NCI-H748 (cell line): ENCODE measurements around the gene NTN4.
A peak's percentile ranks its signal among the peaks of the same experiment; 100 is the strongest.
"Not testable (repeated sequence)": the region's sequence is repeated elsewhere in the genome, so short reads cannot be mapped to it uniquely, and the experiment has no call there.

ENCODE experiments used
- DNase-seq: peaks from one replicate; lab custom pipeline; 2025; ENCODE audit not compliant: unreplicated experiment; lab: John Stamatoyannopoulos, UW

Gene NTN4

GRCh38 chr12:95715177-95715576 lies 75.4 kb downstream of the NTN4 start:
- DNase-seq, result no peak

GRCh38 chr12:95712269-95712668 lies 78.3 kb downstream of the NTN4 start:
- no peak for DNase-seq

- DNase-seq, result no peak
Observed at GRCh38 chr12:95710386-95710785, 80.2 kb downstream of the NTN4 start.

DNA sequence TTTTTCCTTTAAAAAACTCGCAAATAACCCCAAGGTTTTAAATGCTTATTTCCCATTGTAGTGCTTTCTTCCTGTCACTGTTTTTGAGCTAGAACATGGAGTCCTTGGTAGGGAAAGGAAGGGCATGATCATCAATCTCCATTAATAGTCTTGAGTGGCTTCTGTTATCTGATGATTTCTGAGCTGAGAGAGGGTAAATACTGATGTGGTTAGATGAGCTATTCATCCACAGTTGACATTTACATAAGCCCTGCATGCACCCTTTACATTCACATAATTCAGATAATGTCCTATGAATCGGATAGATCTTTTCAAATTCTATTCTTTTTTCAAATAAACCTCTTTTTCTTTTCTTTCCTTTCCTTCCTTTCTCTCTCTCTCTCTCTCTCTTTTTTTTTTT lies 81.4 kb downstream of the NTN4 start:
- DNase-seq, result no peak

DNA sequence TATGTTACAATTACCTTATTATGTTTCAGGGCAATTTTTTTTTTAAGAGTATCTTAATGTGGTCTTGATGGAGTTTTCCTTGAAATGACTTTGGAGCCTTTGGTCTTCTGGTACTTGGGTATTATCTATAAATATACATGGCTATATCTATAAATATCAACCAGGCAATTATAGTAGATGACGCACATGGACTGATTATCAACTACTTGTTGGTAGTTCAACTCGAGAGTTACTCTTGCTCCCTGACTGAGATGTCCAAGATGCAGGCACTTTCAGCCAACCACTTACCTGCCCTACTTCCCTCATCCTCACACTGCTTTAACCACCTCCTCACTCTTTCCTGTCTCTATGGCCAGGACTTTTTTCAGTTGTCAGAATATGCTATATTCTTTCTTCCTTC lies 85.4 kb downstream of the NTN4 start:
- no peak for DNase-seq

DNA sequence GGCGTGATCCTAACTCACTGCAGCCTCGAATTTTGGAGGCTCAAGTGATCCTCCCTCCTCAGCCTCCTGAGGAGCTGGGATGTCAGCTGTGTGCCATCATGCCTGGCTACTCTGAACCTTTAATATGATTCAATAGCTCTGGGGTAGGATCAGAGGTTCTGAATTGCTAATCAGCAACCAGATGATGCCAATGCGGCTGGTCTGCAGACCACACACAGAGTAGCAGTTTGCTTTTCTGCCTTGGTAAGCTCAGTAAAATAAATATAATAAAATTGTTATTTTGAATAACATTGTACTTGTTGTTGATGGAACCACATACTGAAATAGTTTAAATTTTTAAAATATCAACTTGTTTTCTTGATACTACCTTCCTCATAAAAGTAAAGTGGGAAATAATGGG lies 86.6 kb downstream of the NTN4 start:
- no peak for DNase-seq

- no peak for DNase-seq
Observed at GRCh38 chr12:95701722-95702418, 88.7 kb downstream of the NTN4 start.

GRCh38 chr12:95701275-95701674 lies 89.3 kb downstream of the NTN4 start:
- no peak for DNase-seq

- no peak for DNase-seq
Observed at GRCh38 chr12:95700316-95700785, 90.2 kb downstream of the NTN4 start.

- no peak for DNase-seq
Observed at GRCh38 chr12:95699579-95699978, 91.0 kb downstream of the NTN4 start.

DNA sequence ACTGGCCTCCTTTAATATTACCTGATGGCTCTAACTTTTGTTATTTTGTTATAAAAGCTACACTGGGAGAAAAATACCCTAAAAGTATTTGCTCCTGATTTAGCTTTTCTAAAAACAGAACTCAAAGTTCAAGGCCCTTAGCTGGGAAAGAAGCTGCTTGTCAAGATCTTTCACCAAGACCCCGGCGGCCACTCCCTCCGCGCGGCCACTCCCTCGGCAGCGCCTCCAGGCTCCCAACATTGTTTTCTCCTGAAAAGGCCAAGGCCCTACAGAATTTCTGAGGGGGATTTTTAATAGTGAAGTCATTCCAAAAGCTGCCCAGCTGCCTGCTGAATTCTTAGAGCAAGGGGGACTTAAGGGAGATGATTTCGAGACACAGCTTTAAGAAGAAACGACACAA lies 96.4 kb downstream of the NTN4 start:
- DNase-seq, result peak; percentile 26

DNA sequence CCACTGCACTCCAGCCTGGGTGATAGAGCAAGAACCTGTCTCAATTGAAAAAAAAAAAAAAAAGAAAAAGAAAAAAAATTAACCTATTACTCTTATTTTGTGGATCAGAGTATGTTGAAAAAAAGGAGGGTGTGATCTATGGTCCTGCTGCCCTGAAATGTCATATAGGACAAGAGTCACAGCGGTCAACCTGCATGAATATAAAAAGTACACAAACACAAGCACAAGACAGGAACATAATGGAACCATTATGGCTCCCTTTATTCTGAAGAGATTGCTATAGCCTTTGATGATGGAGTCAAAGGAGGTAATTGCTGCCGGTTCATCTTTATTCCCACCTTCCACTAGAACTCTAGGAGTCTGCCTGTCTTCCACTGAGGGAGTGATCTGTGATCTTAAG lies 96.9 kb downstream of the NTN4 start:
- peak; percentile 75 for DNase-seq

DNA sequence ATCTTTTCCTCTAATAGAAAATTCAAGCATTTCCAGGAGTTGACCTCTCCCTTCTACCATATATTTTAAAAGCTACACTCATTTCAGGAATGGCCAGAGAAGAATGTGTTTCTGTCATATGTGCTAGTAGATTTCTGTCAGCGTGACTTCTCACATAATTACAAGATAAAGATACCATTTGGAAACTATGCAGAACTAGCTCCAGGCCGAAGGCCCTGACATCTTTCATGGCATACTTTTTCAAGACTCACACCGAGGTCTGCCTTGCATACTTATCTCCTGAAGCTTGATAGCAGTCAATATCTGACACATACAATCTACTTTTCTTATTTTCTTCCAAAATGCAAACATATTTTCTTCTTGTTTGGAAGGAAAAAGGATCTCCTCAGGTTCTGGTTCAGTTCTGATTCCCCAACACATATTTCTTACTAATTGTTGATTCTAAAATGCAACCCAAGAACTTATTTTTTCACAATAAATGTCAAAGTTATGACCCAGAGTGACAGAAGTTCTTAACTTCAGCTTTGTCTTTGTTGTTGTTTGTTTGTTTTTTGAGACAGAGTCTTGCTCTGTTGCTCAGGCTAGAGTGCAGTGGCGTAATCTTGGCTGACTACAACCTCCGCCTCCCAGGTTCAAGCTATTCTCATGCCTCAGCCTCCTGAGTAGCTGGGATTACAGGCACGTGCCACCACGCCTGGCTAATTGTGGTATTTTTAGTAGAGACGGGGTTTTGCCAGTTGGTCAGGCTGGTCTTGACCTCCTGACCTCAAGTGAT lies 99.5 kb downstream of the NTN4 start:
- DNase-seq, result no peak

DNA sequence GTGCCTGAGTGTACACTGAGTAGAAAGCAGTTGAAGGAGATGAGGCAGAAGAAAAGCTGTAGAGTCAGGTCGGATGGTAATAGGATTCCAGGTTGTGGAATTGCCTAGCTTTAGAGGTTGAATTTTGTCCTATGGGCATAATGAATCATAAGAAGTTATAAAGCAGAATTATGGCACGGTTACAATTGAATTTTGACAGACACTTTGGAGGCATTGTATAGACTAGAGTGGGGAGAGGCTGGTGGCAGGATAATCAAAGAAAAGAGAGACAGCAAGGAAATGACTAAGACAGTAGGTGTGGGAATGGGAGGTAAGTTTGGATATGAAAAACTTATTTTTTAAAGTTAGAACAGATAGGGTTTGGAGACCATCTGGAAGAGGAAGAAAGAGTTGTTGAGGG lies 102.6 kb downstream of the NTN4 start:
- DNase-seq, result no peak

DNA sequence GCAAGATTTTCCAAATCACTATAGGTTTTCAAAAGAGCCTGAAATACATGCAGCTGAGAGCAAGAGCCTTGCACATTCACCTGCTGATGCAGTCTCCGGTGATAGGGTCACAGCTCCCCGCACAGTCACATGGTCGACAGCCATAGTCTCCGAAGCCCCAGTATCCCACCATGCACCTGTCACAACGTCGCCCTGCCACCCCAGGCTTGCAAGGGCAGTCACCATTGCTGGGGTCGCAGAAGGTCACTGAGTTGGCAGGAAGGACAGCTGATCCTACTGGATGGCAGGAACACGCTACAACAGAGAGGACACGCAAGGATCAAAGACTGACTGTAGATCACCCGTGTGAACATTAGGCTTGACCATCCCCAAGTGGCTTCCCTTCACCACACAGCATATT lies 107.1 kb downstream of the NTN4 start:
- no peak for DNase-seq

GRCh38 chr12:95681210-95681765 lies 109.3 kb downstream of the NTN4 start:
- DNase-seq, result no peak

GRCh38 chr12:95678684-95679083 lies 111.9 kb downstream of the NTN4 start:
- DNase-seq, result no peak

GRCh38 chr12:95677782-95678181 lies 112.8 kb downstream of the NTN4 start:
- not testable (repeated sequence) for DNase-seq

GRCh38 chr12:95674631-95675030 lies 115.9 kb downstream of the NTN4 start:
- peak; percentile 99 for DNase-seq

DNA sequence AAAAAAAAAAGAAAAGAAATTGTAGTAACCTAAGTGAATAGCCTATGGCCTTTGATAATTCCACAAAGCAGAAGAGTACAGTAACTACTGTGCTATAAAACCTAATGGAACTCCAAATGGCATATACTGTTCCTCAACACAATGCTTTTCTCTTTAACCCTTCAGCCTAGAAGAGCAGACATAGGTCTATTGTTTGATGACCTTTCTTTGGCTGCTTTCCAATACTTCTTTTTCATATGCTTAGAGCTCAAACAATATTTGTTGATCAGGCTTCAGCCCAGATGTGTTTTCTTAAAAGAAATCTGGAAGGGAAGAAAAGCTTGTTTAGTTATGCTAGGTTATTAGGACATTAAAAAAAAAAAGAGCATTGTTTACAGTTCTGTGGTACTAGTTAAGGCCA lies 116.4 kb downstream of the NTN4 start:
- DNase-seq, result peak; percentile 93

DNA sequence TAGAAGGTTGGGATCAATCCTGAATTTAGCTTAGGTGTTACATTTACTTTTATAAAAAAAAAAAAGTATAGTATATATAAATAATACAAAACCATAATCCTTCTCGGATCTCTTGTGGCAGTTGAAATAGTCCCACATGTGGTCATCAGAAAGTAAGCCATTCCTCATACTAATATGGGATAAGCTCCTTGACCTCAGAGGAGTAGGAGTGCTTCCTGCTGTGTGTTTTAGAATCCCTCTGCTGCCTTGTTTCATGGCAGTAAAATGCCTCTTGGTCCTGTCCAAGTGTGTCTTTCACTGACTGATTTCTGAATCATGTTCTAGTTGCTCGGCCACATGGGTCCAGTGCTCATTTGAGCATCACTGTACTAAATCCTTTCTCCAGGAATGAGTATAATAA lies 117.0 kb downstream of the NTN4 start:
- DNase-seq, result no peak

DNA sequence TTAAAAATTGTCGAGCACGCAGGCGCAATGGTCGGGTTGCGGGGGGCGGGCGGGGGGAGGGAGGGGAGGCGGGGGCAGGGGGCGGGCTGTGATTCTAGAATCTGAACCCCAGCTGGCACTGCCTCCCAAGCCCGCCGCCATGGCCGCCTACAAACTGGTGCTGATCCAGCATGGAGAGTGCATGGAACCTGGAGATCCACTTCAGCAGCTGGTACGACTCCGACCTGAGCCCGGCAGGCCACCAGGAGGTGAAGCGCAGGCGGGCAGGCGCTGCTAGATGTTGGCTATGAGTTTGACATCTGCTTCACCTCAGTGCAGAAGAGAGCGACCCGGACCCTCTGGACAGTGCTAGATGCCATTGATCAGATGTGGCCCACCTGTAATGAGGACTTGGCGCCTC lies 118.4 kb downstream of the NTN4 start:
- no peak for DNase-seq
